GM13976 (cell line): Measurements from ENCODE around the gene GTPBP3.
"Not testable (repeated sequence)": the region's sequence is repeated elsewhere in the genome, so short reads cannot be mapped to it uniquely, and the experiment has no call there.

Experiments used
- DNase-seq: peaks from one replicate; pipeline ENCODE4 v3.0.0; 2012; ENCODE audit warnings: low spot score
- in situ Hi-C: fragments of 300-500 bp; cut with MboI; formaldehyde crosslinking; loops from one replicate; pipeline ENCODE4 v1.12.0; 2022; ENCODE audit warnings: low sequenced_read_pairs, mixed read lengths, inconsistent platforms; ENCODE audit not compliant: unreplicated experiment
- TF ChIP-seq, protein P1 (sequence below): IDR thresholded peaks from 2 replicates; pipeline ENCODE4 v1.5.1; 2012; ENCODE audit warnings: borderline replicate concordance, mild to moderate bottlenecking; ENCODE audit not compliant: insufficient read depth; ENCODE audit errors: extremely low read depth, missing control alignments, control extremely low read depth

The GTPBP3 gene, protein sequence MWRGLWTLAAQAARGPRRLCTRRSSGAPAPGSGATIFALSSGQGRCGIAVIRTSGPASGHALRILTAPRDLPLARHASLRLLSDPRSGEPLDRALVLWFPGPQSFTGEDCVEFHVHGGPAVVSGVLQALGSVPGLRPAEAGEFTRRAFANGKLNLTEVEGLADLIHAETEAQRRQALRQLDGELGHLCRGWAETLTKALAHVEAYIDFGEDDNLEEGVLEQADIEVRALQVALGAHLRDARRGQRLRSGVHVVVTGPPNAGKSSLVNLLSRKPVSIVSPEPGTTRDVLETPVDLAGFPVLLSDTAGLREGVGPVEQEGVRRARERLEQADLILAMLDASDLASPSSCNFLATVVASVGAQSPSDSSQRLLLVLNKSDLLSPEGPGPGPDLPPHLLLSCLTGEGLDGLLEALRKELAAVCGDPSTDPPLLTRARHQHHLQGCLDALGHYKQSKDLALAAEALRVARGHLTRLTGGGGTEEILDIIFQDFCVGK

DNA sequence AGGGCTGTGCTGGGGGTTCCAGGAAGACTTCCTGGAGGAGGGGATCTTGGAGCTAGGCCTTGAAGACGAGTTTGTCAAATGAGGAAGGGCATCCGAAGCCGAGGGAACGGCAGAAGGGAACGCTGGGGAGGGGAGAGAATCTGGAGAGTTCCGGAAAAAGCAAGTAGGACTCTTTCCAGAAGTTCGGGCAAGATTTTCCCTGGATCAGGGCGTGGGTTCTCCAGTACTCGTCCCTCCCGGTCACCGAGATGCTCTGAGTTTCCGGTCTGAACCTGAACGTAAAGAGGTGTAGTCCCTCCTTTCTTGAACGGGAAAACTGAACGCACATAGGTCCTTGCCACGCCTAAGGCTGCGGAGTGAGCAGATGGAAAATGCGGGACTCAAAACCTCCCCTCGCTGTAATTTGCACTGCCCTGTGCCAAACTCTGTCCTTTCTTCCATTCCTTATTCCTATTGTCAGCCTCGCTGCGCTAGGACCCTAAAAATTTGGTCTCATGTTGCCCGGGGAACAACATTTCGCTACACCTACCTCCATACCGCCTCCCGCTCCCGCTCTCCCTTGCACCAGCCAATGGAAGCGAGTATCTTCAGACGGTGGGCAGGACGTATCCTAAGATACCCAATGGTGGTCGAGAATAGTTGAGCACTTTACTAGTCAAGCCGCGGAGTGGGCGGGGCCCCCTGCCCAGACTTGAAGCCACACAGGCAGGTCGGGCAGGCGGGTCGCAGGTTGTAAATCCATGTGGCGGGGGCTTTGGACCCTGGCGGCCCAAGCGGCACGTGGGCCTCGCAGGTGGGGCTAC lies at the start of gene GTPBP3:
Gene GTPBP3 (plus strand): TSS at position 682 of the 803 bp plus-strand sequence. CDS start 59 bp downstream, at position 741.
- TF ChIP-seq, protein P1, sequence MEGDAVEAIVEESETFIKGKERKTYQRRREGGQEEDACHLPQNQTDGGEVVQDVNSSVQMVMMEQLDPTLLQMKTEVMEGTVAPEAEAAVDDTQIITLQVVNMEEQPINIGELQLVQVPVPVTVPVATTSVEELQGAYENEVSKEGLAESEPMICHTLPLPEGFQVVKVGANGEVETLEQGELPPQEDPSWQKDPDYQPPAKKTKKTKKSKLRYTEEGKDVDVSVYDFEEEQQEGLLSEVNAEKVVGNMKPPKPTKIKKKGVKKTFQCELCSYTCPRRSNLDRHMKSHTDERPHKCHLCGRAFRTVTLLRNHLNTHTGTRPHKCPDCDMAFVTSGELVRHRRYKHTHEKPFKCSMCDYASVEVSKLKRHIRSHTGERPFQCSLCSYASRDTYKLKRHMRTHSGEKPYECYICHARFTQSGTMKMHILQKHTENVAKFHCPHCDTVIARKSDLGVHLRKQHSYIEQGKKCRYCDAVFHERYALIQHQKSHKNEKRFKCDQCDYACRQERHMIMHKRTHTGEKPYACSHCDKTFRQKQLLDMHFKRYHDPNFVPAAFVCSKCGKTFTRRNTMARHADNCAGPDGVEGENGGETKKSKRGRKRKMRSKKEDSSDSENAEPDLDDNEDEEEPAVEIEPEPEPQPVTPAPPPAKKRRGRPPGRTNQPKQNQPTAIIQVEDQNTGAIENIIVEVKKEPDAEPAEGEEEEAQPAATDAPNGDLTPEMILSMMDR = no peak
- peak; percentile 97 for DNase-seq
- in situ Hi-C loops = no loop called here

DNA sequence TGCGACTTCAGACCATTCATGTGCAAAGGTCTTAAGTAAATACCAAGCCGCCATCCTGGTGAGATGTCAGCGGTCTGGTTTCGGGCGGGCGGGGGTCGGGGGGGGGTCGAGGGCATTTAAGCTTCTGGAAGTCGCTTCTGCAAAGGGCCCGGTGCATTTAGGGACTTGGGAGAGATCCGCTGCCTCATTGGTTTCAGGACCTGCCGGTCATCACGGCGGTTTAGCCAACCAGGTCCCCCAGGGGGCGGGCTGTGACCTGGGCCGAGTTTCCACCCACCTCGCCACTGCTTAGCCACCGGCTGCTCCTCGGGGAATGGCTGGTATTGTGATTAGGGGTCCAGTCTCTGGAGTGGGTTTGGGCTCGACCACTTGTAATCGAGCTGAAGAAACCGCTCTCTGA lies 47.9 kb upstream of the GTPBP3 start:
- in situ Hi-C loops = loop anchor here (10.0 kb wide), 1 partner anchor 225 kb away; no protein-coding TSS in a partner anchor
- TF ChIP-seq, protein P1 = no peak
- peak; percentile 86 for DNase-seq

DNA sequence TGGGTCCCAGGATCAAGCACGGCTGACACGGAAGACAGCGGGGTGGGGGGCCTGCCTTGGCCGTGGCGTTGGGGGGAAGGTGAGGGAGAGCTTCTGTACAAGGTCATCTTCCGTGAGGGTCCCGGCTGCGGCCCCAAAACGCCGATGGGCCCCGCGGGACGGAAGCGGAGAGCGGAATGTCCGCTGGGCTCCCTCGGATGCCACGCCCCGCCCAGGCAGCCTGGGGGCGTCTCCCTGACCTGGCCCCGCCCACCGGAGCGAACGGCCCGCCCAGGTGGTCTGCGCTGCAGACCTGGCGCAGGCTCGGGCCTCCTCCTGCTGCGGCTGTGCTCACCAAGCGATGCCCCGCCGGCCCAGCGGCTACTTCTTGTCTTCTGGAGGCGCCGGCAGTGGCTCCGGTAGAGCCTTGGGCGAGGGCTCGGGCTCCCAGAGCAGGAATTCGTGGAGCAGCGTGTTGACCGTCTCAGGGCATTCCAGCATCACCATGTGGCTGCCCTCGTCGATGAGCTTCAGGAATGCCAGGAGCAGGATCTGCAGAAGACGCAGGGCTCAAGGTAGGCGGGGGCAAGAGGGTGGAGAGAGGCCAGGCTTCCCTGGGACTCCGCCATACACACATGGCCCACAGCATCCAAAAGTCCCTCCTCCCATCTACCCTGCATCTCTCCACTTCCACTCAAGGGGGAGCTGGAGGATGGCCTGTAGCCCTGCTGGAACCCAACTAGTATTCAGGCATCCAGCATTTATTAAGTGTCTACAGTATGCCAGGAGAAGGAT lies 44.9 kb upstream of the GTPBP3 start:
- DNase-seq = peak; percentile 98
- in situ Hi-C loops = loop anchor here (10.0 kb wide), 1 partner anchor 92 kb away; no protein-coding TSS in a partner anchor

DNA sequence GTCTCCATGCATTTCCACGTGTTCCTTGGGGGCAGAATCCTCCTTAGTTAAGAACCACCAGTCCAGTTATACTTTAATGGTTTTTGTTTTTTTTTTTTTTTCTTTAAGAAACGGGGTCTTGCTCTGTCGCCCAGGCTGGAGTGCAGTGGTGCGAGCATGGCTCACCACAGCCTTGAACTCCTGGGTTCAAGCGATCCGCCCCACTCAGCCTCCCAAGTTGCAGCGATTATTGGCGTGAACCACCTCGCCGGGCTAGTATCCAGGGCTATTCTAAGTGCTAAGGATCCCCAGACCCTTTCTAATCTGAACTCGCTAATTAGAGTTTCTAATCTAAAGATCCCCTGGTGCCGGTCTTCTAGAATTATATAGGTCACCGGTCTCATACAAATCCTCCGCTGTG lies 43.7 kb upstream of the GTPBP3 start:
- in situ Hi-C loops = loop anchor here (10.0 kb wide), 1 partner anchor 91 kb away; no protein-coding TSS in a partner anchor
- DNase-seq = no peak
- TF ChIP-seq, protein P1 = no peak

More for the DNA sequence above, 44.9 kb upstream of the GTPBP3 start:
- TF ChIP-seq, protein P1 = peak; percentile 85

DNA sequence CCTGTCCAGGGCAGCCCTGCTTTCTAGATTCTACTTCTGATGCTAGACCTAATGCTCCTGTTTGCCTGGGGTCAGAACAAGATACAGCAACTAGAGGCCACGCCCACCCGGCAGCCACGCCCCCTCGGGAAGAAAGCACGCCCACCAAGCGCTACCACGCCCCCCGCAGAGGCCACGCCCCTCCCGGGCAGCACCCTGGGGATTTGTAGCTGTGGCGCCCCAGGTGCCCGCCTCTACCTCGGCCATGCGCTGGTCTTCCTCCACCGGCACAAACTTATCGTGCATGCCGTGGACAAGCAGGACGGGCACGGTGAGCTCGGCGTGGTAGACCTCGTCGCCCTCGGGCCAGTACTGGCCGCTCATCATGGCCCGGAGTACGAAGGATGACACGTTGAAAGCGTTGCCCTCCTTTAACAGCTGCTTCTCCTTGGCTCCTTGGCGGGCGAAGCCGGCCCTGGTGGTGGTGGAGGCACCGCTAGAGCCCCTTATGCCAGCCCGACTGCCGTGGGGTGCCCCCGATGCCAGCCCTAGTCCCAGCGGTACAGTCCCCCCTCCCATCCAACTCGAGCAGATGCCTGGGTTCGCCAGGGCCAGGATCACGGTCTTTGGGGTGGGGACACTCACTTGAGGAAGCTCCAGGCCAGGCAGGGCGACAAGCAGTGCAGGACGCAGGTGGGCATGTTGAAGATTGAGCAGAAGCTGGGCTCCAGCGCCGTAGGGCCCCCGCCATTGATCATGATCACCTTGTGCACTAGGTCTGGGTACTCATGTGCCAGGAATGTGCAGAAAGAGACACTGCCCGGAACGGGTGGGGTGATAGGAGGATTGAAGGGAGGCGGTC lies 43.1 kb upstream of the GTPBP3 start:
- DNase-seq = peak; percentile 77
- TF ChIP-seq, protein P1 = no peak
- in situ Hi-C loops = loop anchor here (10.0 kb wide), 1 partner anchor 91 kb away; no protein-coding TSS in a partner anchor

DNA sequence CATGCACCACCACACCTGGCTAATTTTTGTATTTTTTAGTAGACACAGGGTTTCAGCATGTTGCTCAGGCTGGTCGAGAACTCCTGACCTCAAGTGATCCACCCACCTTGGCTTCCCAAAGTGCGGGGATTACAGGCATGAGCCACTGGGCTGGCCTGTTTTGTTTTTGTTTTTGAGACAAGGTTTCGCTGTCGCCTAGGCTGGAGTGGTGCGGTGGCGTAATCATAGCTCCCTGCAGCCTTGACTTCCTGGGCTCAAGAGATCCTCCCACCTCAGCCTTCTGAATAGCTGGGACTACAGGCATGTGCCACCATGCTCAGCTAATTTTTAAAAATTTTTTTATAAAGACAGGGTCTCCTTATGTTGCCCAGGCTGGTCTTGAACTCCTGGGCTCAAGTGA lies 41.8 kb upstream of the GTPBP3 start:
- not testable (repeated sequence) for DNase-seq
- in situ Hi-C loops = loop anchor here (10.0 kb wide), 1 partner anchor 89 kb away; no protein-coding TSS in a partner anchor
